NT2/D1 (cell line): ENCODE measurements around the gene SLCO3A1.
"Not testable (repeated sequence)": the region's sequence is repeated elsewhere in the genome, so short reads cannot be mapped to it uniquely, and the experiment has no call there.

Experiments used
- SUZ12 ChIP-seq: IDR thresholded peaks from 2 replicates; pipeline ENCODE4 v1.6.1; 2011; ENCODE audit not compliant: insufficient read length, insufficient read depth; ENCODE audit errors: extremely low read depth
- ZNF274 ChIP-seq: IDR thresholded peaks from 2 replicates; pipeline ENCODE4 v1.6.1; 2011; ENCODE audit warnings: mild to moderate bottlenecking, low read depth, low read length

DNA sequence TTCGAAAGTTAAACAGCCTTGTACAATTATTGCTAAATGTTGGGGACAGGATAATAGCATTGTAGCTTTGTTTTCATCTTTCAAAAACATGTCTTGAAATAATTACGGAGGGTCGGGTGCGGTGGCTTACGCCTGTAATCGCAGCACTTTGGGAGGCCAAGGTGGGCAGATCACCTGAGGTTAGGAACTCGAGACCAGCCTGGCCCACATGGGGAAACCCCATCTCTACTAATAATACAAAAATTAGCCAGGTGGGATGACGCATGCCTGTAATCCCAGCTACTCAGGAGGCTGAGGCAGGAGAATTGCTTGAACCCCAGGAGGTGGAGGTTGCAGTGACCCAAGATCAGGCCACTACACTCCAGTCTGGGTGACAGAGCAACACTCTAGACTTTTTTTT is 216.7 kb downstream of the SLCO3A1 start:
- TF ChIP-seq SUZ12, ZNF274: not testable (repeated sequence)
